COLO668 (cell line): ENCODE data around the gene CORO1A.
"Not testable (repeated sequence)": the region's sequence is repeated elsewhere in the genome, so short reads cannot be mapped to it uniquely, and the experiment has no call there.

ENCODE experiments used
- DNase-seq: peaks from one replicate; lab custom pipeline; 2025; ENCODE audit not compliant: unreplicated experiment; lab: John Stamatoyannopoulos, UW

CORO1A gene

GRCh38 chr16:30183233-30184095 is at the start of gene CORO1A:
CORO1A (plus strand) TSS chr16:30183602; CDS start chr16:30185210, 1,608 bp downstream.
- DNase-seq: peak; percentile 90

- no peak for DNase-seq
Observed at GRCh38 chr16:30136971-30137605, 46.3 kb upstream of the CORO1A start.

- DNase-seq: no peak
Observed at GRCh38 chr16:30137897-30138296, 45.5 kb upstream of the CORO1A start.

GRCh38 chr16:30139583-30140481 is 43.6 kb upstream of the CORO1A start:
- DNase-seq: peak; percentile 41

- DNase-seq: no peak
Observed at GRCh38 chr16:30141750-30142149, 41.7 kb upstream of the CORO1A start.

- peak; percentile 12 for DNase-seq
Observed at GRCh38 chr16:30142672-30143346, 40.6 kb upstream of the CORO1A start.

- DNase-seq: no peak
Observed at GRCh38 chr16:30143347-30143702, 40.1 kb upstream of the CORO1A start.

GRCh38 chr16:30144017-30144416 is 39.4 kb upstream of the CORO1A start:
- no peak for DNase-seq

GRCh38 chr16:30144917-30145316 is 38.5 kb upstream of the CORO1A start:
- DNase-seq: no peak

GRCh38 chr16:30145657-30146056 is 37.7 kb upstream of the CORO1A start:
- no peak for DNase-seq

GRCh38 chr16:30147843-30148510 is 35.4 kb upstream of the CORO1A start:
- no peak for DNase-seq

- no peak for DNase-seq
Observed at GRCh38 chr16:30149250-30149930, 34.0 kb upstream of the CORO1A start.

- DNase-seq: no peak
Observed at GRCh38 chr16:30151091-30151490, 32.3 kb upstream of the CORO1A start.

GRCh38 chr16:30152517-30152916 is 30.9 kb upstream of the CORO1A start:
- no peak for DNase-seq

- DNase-seq: no peak
Observed at GRCh38 chr16:30155188-30155587, 28.2 kb upstream of the CORO1A start.

GRCh38 chr16:30157214-30157613 is 26.2 kb upstream of the CORO1A start:
- no peak for DNase-seq

GRCh38 chr16:30163538-30163937 is 19.9 kb upstream of the CORO1A start:
- no peak for DNase-seq

GRCh38 chr16:30166202-30166902 is 17.1 kb upstream of the CORO1A start:
- DNase-seq: no peak

- DNase-seq: not testable (repeated sequence)
Observed at GRCh38 chr16:30168746-30169145, 14.7 kb upstream of the CORO1A start.
